HG03460 (cell line): ENCODE measurements around the gene BCL7A.
A peak's percentile ranks its signal among the peaks of the same experiment; 100 is the strongest.
"Not testable (repeated sequence)": the region's sequence is repeated elsewhere in the genome, so short reads cannot be mapped to it uniquely, and the experiment has no call there.

Experiments used
- ATAC-seq: cut with Tn5 transposase; IDR thresholded peaks from one replicate; pipeline ENCODE4 v1.9.1; 2021; ENCODE audit not compliant: unreplicated experiment

BCL7A gene

DNA sequence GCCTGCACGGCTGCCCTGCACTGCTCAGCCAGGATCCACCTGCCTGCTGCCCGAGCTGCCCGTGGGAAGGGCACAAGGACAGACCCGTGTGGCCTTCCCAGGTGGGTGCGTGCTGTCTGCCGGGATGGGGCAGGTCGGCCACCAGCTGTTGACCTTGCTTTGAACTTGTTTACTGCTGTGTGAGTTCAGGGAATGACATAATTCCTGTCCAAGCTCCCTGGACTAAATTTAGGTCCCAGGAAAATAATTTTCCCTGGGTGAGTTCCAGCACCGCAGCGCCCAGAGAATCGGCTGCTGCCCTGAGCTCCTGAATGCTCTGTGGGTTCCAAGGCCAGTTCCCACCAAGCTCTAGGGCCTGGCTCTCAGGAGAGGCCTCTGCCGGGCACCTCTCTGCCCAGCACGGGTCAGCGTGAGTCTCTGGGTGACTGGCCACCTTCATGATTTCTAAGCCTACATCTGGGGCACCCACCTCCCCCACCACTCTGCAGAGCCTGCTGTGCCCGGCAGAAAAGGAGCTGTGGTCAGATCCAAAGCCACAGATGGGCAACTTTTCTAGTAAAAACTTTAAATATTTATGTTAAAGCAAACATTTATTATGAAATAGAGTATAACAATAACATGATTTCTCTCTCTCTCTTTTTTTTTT lies 29.7 kb downstream of the BCL7A start:
- ATAC-seq, result no peak

DNA sequence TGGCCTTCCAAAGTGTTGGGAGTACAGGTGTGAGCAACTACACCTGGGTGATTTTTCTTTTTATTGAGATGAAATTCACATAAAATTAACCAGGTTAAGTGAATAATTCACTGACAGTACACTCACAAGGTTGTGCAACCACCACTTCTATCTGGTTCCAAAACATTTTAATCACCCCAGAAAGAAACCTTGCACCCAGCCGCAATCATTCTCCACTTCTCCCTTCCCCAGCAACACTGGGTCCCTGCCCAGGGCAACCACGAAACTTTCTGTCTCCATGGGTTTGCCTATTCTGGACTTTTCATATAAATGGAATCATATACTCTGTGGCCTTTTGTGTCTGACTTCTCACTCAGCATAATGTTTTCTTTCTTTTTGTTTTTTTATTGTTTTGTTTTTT lies 30.6 kb downstream of the BCL7A start:
- ATAC-seq, result no peak

DNA sequence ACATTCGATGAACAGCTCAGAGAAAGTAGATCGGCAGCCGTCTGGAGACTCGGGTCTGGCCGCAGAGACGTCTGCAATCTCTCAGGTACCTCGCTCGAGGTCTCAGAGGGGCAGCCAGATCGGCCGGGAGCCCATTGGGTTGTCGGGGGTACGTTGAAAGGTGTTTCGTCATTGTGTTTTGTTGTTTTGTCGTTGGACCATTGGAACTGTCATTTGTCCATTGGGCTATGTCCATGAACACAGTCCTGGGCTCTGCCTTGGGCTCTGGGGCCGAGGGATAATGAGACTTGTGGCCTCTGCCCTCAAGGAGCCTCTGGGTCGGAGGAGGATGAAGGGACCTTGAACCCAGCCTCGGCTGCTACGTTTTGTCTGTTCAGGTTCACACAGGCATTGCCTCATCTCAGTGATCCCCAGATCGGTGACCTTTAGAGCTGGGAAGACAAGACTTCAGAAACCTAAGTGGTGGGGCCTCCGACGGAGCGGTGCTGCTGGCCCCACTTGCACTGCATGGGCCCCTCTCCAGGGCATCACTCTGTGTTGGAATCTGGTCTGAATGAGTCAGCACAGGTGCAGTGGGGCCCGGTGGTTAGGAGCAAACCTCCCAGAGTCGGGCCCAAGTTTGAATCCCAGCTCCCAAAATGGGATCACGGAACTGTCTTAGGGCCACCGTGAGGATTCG lies 33.3 kb downstream of the BCL7A start:
- no peak for ATAC-seq

DNA sequence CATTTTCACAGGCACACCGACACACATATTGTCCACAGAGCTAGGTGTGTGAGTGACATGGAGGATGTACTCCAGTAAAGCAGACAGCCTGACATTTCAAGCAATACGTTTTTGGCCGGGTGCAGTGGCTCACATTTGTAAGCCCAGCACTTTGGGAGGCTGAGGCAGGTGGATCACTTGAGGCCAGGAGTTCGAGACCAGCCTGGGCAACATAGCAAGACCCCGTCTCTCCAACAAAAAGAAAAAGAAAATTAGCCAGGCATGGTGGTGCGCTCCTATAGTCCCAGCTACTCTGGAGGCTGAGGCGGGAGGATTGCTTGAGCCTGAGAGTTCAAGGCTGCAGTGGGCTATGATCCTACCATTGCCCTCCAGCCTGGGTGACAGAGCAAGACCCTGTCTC lies 34.7 kb downstream of the BCL7A start:
- not testable (repeated sequence) for ATAC-seq

DNA sequence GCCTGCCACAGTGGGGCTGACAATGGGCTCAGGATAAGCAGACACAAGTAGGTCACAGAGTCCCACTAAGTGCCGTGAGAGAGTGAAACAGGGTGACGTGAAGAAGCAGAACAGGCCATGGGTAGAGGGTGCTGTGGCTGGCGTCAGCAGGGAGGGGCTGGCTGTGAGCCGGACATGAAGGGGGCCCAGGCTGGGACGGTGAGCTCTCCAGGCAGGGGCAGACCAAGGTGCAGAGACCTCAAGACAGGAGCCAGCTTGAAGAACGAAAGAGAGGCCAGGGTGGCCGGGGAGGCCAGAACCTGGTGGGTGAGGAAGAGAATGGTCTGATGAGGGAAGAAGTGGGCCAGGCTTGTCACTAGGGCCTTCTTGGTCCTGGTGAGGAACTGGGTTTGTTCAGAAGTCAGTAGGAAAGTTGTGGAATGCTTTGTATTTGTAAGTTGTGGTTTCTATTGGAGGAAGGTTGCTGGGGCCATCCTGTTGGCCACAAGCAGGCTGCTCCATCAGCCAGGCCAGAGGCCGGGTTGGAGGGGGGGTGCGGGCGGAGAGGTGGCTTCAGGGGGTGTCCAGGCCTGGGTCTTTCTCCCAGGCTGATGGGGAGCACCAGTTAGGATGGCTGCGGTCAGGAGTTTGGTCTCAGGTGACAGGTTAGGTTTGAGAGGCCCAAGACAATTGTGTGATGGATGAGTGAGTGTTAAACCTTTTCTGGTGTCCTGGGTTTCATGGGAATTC lies 35.5 kb downstream of the BCL7A start:
- no peak for ATAC-seq

DNA sequence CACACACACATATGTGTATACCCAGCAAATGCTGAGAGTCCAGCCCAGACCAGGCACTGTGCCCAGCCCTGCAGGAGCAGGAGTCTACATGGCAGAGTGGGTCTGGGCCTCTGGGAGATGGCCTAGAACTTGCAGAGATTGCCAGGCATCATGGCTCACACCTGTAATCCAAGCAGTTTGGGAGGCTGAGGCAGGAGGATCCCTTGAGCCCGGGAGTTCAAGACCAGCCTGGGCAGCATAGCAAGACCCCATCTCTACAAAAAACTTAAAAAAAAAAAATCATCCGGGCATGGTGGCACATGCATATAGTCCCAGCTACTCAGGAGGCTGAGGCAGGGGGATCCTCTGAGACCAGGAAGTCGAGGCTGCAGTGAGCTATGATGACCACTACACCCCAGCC lies 36.1 kb downstream of the BCL7A start:
- ATAC-seq, result no peak

DNA sequence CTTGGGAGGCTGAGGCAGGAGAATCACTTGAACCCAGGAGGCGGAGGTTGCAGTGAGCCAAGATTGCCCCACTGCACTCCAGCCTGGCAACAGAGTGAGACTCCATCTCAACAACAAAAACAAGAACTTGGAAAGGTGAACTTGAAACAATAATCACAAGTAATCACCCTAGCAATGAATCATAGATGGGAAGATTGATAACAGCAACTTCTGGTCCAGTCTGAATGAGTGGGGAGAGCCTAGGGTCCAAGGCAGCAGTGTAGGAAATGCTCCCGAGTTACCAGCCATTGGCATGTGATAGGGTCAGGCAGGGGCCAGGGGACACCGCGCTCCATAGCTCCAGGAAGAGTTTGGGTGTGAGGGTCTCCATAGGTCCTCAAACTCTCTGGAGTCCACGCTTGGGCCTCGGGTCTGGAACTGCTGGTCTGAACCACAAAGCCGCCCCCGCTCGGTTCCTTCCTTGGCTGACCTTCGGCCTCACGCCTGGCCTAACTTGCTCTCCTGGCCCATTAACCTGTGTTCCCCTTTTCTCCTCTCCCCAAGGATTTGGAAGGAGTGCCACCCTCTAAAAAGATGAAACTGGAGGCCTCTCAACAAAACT lies 37.0 kb downstream of the BCL7A start:
- no peak for ATAC-seq

DNA sequence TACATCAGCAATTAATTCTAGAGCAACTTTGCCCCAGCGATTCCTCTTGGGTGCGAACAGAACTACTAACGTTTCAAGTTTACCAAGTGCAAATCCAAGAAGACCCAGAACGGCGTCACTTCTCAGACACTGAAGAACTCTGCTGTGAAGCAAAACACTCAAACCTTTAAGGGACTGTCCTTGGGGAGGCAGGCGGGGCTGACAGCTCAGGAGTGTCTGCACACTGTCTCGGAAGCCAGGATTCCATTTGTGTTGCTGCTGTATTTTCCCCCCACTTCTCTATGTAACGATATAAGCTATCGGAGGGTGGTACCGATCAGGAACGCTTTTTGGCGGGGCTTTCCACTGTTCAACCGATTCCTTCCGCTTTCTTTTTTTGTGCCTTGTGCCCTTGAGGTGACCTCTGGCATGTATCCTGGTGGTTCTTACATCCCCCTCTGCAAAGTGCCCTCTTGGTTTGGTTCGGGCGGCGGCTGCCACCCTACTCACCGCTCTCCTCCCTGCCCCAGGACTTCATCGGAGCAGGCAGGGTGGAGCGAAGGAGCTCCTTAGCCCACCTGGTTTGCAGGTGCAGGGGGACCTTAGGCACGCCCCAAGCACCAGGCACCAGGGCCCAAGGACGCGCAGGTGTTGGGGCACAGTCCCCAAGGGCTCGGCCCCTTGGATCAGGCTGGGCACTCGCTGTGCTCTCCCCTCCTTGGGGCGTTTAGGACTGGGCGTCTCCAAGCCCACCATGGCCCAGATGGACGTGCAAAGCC lies 37.7 kb downstream of the BCL7A start:
- no peak for ATAC-seq

DNA sequence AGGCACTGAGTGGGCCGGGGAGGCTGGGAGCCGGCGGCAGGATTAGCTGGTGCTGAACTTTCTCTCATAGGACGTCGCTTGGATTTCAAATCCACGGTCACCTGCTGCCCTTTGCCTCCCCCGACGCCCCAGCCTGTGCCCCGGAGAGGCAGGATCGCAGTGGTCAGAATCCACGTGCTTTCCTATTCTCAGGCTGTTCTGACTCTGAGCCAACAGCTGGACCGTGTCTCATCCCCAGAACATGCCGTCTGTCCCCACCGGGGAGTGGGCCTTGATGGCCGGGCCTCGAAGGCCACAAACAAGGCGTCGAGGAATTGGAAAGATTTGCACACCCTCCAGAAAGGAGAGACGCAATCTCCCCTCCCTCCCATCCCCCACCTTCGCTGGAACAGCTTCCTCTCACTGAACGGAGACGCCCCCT lies 38.4 kb downstream of the BCL7A start:
- ATAC-seq, result no peak

DNA sequence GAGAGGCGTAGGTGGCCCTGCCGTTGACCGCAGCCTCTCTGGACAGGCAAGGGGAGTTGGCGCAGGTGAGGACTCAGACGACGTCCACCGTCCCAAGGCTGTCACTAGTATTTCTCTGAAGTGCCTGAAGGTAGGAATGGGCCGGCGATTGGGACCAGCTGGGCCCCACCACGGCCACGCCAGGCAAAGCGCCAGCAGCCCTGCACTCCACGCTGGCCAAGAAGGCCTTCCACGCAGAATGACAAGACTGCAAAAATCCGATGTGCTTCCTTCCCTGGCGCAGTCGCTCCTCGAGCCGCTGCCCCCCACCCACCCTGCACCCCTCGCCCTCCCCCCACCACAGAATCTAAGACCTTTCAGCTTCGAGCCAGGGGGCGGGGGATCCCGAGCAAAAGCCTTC lies 39.6 kb downstream of the BCL7A start:
- no peak for ATAC-seq

DNA sequence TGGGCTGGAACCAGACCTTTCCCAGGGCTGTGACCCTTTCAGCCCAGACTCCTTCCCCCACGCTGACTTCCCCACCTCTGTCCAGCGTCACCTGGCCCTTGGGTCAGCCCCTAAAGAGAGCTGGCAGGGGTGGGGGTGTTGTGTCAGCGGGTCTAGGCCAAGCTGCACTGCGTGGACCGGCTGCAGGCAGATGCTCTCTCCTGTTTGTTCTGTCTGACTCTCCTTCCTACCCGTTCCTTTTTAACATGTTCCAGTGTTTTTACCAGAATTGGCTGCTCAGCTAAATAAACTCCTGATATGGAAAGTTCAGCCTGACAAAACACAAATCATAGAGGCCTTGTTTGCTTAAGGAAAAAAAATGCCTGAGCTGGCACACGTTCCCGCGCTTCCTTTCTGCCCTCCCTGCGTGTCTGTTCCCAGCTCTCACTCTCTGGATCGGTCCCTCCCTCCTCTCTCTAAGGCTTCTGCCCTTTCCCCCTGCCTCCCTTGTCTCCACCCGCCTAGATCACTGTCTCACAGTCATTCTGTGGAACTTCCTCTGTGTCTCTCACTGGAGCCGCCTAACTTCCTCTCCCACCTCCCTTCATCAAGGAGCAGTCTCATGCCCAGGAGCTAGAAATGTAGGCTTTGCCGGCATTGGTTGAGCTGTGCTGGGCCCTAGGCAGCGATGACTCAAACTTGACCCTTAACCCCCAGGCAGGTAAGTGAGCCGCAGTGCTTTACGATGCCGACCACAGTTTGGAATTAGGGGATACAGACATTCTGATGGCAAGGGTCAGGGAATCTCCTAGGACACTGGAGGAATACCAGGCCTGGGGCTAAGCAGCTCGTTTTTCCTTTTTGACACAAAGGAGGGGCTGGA lies 41.4 kb downstream of the BCL7A start:
- ATAC-seq, result no peak

DNA sequence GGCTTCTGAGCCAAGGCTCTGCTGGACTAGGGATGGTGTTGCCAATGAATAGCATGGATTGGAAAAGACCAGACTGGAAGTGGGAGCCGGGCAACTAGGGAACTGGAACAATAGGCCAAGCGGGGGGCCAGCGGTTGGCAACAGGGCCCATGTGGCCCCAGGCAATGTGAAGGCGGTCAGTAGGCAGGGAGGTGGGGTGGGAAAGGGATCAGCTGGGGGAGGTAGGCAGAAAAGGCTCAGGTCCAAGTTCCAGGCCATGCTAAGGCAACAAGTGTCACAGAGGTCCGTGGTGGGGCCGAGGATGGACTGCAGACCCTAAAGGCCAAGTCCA lies 42.0 kb downstream of the BCL7A start:
- no peak for ATAC-seq

DNA sequence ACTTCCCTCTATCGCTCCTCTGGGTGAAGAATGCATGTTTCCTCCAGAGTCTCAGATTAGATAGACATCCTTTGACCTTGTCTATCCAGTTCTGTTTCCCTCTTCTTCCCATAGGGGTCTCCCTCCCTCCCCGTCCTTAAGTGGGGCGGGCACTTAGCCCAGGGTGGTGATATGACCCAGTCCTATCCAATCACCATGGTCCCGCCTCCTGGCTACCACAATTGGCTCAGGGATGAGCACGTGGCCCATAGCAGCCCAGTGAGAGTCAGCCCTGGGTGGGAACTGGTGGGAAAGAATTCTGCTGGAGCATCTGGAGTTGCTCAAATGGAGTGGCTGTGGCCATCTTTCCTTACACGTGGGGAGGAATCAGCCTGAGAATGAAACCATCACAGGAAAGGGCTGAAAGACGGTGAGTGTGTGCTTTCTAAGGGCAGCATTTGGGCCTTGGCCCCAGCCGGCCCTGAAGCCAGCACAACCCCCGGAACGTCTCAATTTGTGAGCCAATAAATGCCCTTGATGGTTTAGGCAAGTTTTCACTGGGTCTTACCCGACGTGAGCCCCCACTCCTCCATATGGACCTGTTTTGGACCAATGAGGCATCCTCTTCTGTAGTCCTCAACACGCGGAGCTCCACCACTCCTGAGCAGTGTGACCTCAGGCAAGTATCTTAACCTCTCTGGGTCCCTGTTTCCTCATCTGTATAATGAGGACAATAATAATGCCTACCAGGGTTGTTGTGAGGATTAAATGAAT lies 42.5 kb downstream of the BCL7A start:
- ATAC-seq, result no peak

DNA sequence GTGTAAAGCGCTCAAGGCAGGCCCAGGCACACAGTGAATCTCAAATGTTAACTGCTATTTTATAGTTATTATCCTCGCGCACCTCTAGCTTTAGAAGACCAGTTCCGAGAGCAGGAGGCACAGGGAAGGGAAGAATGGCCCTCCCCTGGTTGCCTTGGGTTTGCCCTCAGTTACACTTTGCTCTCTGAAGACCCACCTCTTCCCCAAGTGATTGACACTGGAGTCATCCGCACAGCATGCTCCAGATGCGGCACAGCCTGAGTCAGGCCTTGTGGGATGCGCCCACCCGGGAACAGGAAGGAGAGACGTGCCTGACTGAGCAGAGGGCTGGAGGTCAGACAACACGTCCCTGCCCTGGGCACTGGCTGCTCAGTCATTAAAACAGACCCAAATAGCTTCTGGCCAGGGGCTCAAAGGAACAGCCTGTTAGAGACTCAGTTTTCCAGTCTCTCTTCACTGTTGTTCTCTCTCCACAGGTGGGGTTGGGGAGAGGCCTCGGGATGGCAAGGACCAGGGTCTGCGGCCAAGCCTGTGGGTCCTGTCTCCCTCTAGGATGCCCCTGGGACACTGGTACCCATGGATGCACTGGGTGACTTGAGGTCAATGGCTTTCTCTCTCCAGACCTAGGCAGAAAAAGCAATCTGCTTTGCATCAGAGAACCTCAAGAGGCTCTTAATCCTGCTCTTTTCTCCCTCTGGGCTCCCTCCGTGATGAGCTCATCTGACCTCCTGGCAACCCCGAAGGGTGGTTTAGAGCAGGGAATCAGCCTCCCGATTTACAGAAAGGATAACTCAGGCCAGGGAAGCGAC lies 43.3 kb downstream of the BCL7A start:
- ATAC-seq, result no peak

DNA sequence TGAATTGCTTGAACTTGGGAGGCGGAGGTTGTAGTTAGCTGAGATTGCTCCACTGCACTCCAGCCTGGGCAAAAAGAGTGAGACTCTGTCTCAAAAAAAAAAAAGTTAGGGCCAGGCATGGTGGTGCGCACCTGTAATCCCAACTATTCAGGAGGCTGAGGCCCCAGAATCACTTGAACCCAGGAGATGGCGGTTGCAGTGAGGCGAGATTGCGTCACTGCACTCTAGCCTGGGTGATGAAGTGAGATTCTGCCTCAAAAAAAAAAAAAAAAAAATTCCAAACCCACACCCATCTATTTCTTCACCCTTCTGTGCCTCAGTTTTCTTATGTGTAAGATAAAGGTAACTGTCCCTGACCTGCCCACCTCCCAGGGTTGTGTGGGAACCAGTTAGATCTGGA lies 45.9 kb downstream of the BCL7A start:
- ATAC-seq, result peak; percentile 12

DNA sequence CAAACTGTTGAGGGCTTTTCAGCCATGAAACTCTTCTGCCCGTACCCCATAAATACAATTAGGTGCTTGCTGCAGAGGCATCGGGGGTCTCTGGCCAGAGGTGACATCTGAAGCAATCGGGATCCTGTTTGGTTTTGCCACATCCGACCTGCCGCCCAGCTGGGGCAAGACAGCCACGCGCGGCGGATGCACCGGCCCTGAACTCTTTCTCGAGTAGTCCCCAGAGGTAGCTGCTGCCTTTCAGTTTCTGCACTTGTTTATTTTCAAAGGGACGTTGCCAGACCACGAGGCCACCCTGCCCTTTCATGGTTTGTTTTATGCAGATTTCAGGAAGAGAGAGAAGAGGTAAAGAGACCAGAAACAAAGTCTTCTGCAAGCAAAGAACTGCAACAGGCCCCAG lies 46.3 kb downstream of the BCL7A start:
- ATAC-seq, result peak; percentile 93

DNA sequence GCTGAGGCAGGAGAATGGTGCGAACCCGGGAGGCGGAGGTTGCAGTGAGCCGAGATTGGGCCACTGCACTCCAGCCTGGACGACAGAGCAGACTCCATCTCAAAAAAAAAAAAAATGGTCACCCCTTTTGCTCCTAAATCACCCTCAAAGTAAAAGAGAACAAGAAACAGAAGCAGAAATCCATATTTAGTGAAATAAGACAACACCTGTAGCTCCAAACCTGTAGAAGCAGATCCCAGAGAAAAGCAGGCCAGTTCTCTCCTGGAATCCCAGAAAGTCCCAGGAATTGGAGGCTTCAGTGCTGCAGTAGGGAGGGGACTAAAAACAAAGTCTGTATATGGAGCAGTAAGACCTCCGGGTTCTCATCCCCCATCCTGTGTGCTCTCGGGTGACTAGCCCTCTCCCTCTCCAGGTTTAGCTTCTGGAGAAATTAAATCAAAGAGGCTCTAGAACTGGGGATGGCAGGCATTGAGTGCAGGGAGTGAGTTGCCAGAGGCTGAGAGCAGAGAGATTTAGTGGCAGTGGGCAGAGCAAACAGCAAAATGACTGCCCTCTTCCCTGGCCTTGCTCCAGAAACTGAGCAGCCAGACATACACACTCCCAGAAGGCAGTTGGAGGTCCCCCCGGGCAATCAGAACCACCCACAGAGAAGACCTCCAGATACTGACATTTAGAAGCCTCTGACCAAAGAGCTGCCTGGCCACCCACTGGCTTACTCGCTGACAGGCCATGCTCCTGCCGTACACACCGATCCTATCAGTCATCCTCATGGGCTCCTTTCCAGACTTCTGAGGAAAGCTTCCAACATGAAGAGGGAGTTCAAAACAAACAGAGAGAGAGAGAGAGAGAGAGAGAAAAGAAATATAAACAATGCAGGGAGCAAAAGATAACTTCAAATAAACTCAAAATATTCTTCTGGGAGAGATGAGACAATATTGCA lies 50.6 kb downstream of the BCL7A start:
- no peak for ATAC-seq

DNA sequence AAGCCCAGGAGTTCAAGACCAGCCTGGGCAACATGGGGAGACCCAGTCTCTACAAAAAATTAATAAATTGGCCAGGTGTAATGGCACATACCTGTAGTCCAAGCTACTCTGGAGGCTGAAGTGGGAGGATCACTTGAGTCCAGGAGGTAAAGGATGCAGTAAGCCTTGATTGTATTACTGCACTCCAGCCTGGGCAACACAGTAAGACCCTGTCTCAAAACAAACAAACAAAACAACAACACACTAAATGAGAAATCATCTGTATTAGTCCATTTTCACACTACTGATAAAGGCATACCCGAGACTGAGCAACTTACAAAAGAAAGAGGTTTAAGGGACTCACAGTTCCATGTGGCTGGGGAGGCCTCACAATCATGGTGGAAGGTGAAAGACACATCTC lies 52.1 kb downstream of the BCL7A start:
- ATAC-seq, result no peak
